Endometrial microvascular endothelial cells (primary cell): ENCODE results near the gene SHC1. TPM values are rescaled to one million over a fixed set of nuclear protein-coding genes. Genes with fewer than 3 reads are reported as not detected.

Experiments used
- in situ Hi-C: cut with HindIII; loops from 2 replicates; pipeline ENCODE4 v1.10.0; 2017; ENCODE audit warnings: low sequenced_read_pairs, low pct_unique_long_range_greater_than_20kb; ENCODE audit errors: inconsistent ontology term
- total RNA-seq: library from RNA; depleted of rRNA; stranded (reverse); fragments of >200 nt; gene quantifications from one replicate; pipeline ENCODE4 v1.2.3, GENCODE V29; 2015; ENCODE audit errors: inconsistent ontology term

The SHC1 gene
- total RNA-seq, 1 donor from 2014 or later = 406 TPM

GRCh38 chr1:155010211-155010918 is 39.8 kb upstream of the SHC1 start:
- in situ Hi-C loops = loop anchor here (10.0 kb wide), 1 partner anchor 54 kb away; the partner anchor contains the start of gene EFNA4

GRCh38 chr1:155009742-155010141 is 39.2 kb upstream of the SHC1 start:
- in situ Hi-C loops = loop anchor here (10.0 kb wide), 1 partner anchor 55 kb away; the partner anchor contains the start of gene EFNA4

- in situ Hi-C loops = no loop called here
These were observed 38.7 kb upstream of the SHC1 start for GRCh38 chr1:155009221-155009711.

- in situ Hi-C loops = no loop called here
These were observed 37.7 kb upstream of the SHC1 start for GRCh38 chr1:155008015-155008941.

GRCh38 chr1:155007251-155007828 is 36.8 kb upstream of the SHC1 start:
- in situ Hi-C loops = no loop called here

GRCh38 chr1:155006601-155007101 is 36.1 kb upstream of the SHC1 start:
- in situ Hi-C loops = no loop called here

GRCh38 chr1:155005076-155006011 is 34.8 kb upstream of the SHC1 start:
- in situ Hi-C loops = no loop called here

- in situ Hi-C loops = no loop called here
These were observed 34.0 kb upstream of the SHC1 start for GRCh38 chr1:155004352-155005075.

- in situ Hi-C loops = no loop called here
These were observed 33.3 kb upstream of the SHC1 start for GRCh38 chr1:155003766-155004351.

- in situ Hi-C loops = no loop called here
These were observed 32.7 kb upstream of the SHC1 start for GRCh38 chr1:155003227-155003765.

GRCh38 chr1:155002464-155003226 is 32.1 kb upstream of the SHC1 start, which contains the start of gene ZBTB7B:
ZBTB7B (plus strand) TSS chr1:155002802; CDS start chr1:155014661, 11,859 bp downstream.
- in situ Hi-C loops = no loop called here

- in situ Hi-C loops = no loop called here
These were observed 31.3 kb upstream of the SHC1 start for GRCh38 chr1:155001675-155002463.

- in situ Hi-C loops = no loop called here
These were observed 30.8 kb upstream of the SHC1 start for GRCh38 chr1:155001425-155001674.

GRCh38 chr1:155000726-155001424 is 30.3 kb upstream of the SHC1 start:
- in situ Hi-C loops = no loop called here

GRCh38 chr1:155000411-155000725 is 29.8 kb upstream of the SHC1 start:
- in situ Hi-C loops = no loop called here
